ENCODE measurements around the gene SERPINA7.

- TF ChIP-seq CTCF (conservative IDR thresholded peaks at IDR 0.05; ENCODE audit: low read length) = no peak
- no peak for TF ChIP-seq EZH2phosphoT487 (IDR thresholded peaks at IDR 0.05; ENCODE audit: borderline replicate concordance)
Observed at GRCh38 chrX:106014119-106014775, 24.3 kb downstream of the SERPINA7 start.
